HEK293 (cell line): ENCODE data around the gene PTPRG.

Experiments used
- FEZF1 ChIP-seq: fragments of 450-650 bp; formaldehyde crosslinking; IDR thresholded peaks from 2 replicates; pipeline ENCODE4 v1.5.1; 2016; ENCODE audit warnings: missing biosample characterization, missing genetic modification characterization
- GLI4 ChIP-seq: fragments of 450-650 bp; formaldehyde crosslinking; IDR thresholded peaks from 2 replicates; pipeline ENCODE4 v1.5.1; 2016; ENCODE audit warnings: missing biosample characterization, missing genetic modification characterization
- KLF10 ChIP-seq: fragments of 450-650 bp; IDR thresholded peaks from 2 replicates; pipeline ENCODE4 v1.5.1; 2018; ENCODE audit warnings: missing biosample characterization, mild to moderate bottlenecking, missing genetic modification characterization
- PRDM1 ChIP-seq: fragments of 450-650 bp; formaldehyde crosslinking; IDR thresholded peaks from 2 replicates; pipeline ENCODE4; 2016; ENCODE audit warnings: missing biosample characterization, missing genetic modification characterization
- TRIM28 ChIP-seq: IDR thresholded peaks from 2 replicates; pipeline ENCODE4 v1.6.1; 2011; ENCODE audit warnings: low read length, control low read depth, borderline replicate concordance
- ZBTB49 ChIP-seq: fragments of 450-650 bp; formaldehyde crosslinking; IDR thresholded peaks from 2 replicates; pipeline ENCODE4 v1.5.1; 2016; ENCODE audit warnings: missing biosample characterization, missing genetic modification characterization, low read depth
- ZNF114 ChIP-seq: fragments of 450-650 bp; formaldehyde crosslinking; IDR thresholded peaks from 2 replicates; pipeline ENCODE4 v1.5.0; 2017; ENCODE audit warnings: missing biosample characterization, missing genetic modification characterization
- ZNF501 ChIP-seq: fragments of 450-650 bp; formaldehyde crosslinking; IDR thresholded peaks from 2 replicates; pipeline ENCODE4 v1.5.1; 2016; ENCODE audit warnings: missing biosample characterization, missing genetic modification characterization
- ZNF529 ChIP-seq: fragments of 450-650 bp; formaldehyde crosslinking; IDR thresholded peaks from 2 replicates; pipeline ENCODE4 v1.5.1; 2017; ENCODE audit warnings: missing genetic modification characterization, missing biosample characterization; ENCODE audit not compliant: insufficient replicate concordance
- ZNF596 ChIP-seq: fragments of 450-650 bp; IDR thresholded peaks from 2 replicates; pipeline ENCODE4 v1.5.0; 2018; ENCODE audit warnings: missing biosample characterization, mild to moderate bottlenecking, missing genetic modification characterization, moderate library complexity
- ZNF677 ChIP-seq: fragments of 450-650 bp; IDR thresholded peaks from 2 replicates; pipeline ENCODE4 v1.5.0; 2018; ENCODE audit warnings: missing biosample characterization, mild to moderate bottlenecking, missing genetic modification characterization, moderate library complexity
- TF ChIP-seq, protein P1 (sequence below): fragments of 450-650 bp; formaldehyde crosslinking; IDR thresholded peaks from 2 replicates; pipeline ENCODE4 v1.5.1; 2016; ENCODE audit warnings: missing biosample characterization, missing genetic modification characterization
- TF ChIP-seq, protein P2 (sequence below): fragments of 450-650 bp; formaldehyde crosslinking; IDR thresholded peaks from 2 replicates; pipeline ENCODE4 v1.5.1; 2016; ENCODE audit warnings: missing biosample characterization, missing genetic modification characterization, borderline replicate concordance
- TF ChIP-seq, protein P3 (sequence below): fragments of 450-650 bp; formaldehyde crosslinking; conservative IDR thresholded peaks from 2 replicates; pipeline ENCODE4 v1.5.1; 2016; ENCODE audit warnings: low read depth, missing biosample characterization, missing genetic modification characterization

- TF ChIP-seq ZNF529 (tag by site-specific recombination), result no peak
- TF ChIP-seq ZBTB49 (tag by site-specific recombination), result no peak
- no peak for TF ChIP-seq KLF10 (tag by site-specific recombination)
- TF ChIP-seq, protein P1, sequence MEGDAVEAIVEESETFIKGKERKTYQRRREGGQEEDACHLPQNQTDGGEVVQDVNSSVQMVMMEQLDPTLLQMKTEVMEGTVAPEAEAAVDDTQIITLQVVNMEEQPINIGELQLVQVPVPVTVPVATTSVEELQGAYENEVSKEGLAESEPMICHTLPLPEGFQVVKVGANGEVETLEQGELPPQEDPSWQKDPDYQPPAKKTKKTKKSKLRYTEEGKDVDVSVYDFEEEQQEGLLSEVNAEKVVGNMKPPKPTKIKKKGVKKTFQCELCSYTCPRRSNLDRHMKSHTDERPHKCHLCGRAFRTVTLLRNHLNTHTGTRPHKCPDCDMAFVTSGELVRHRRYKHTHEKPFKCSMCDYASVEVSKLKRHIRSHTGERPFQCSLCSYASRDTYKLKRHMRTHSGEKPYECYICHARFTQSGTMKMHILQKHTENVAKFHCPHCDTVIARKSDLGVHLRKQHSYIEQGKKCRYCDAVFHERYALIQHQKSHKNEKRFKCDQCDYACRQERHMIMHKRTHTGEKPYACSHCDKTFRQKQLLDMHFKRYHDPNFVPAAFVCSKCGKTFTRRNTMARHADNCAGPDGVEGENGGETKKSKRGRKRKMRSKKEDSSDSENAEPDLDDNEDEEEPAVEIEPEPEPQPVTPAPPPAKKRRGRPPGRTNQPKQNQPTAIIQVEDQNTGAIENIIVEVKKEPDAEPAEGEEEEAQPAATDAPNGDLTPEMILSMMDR (tag by site-specific recombination), result no peak
- TF ChIP-seq, protein P2, sequence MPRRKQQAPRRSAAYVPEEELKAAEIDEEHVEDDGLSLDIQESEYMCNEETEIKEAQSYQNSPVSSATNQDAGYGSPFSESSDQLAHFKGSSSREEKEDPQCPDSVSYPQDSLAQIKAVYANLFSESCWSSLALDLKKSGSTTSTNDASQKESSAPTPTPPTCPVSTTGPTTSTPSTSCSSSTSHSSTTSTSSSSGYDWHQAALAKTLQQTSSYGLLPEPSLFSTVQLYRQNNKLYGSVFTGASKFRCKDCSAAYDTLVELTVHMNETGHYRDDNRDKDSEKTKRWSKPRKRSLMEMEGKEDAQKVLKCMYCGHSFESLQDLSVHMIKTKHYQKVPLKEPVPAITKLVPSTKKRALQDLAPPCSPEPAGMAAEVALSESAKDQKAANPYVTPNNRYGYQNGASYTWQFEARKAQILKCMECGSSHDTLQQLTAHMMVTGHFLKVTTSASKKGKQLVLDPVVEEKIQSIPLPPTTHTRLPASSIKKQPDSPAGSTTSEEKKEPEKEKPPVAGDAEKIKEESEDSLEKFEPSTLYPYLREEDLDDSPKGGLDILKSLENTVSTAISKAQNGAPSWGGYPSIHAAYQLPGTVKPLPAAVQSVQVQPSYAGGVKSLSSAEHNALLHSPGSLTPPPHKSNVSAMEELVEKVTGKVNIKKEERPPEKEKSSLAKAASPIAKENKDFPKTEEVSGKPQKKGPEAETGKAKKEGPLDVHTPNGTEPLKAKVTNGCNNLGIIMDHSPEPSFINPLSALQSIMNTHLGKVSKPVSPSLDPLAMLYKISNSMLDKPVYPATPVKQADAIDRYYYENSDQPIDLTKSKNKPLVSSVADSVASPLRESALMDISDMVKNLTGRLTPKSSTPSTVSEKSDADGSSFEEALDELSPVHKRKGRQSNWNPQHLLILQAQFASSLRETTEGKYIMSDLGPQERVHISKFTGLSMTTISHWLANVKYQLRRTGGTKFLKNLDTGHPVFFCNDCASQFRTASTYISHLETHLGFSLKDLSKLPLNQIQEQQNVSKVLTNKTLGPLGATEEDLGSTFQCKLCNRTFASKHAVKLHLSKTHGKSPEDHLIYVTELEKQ (tag by site-specific recombination), result no peak
- no peak for TF ChIP-seq ZNF114
- no peak for TF ChIP-seq TRIM28
- TF ChIP-seq PRDM1 (tag by site-specific recombination), result no peak
- TF ChIP-seq ZNF677, result no peak
- TF ChIP-seq GLI4 (tag by site-specific recombination), result no peak
- no peak for TF ChIP-seq ZNF501 (tag by site-specific recombination)
- TF ChIP-seq, protein P3, sequence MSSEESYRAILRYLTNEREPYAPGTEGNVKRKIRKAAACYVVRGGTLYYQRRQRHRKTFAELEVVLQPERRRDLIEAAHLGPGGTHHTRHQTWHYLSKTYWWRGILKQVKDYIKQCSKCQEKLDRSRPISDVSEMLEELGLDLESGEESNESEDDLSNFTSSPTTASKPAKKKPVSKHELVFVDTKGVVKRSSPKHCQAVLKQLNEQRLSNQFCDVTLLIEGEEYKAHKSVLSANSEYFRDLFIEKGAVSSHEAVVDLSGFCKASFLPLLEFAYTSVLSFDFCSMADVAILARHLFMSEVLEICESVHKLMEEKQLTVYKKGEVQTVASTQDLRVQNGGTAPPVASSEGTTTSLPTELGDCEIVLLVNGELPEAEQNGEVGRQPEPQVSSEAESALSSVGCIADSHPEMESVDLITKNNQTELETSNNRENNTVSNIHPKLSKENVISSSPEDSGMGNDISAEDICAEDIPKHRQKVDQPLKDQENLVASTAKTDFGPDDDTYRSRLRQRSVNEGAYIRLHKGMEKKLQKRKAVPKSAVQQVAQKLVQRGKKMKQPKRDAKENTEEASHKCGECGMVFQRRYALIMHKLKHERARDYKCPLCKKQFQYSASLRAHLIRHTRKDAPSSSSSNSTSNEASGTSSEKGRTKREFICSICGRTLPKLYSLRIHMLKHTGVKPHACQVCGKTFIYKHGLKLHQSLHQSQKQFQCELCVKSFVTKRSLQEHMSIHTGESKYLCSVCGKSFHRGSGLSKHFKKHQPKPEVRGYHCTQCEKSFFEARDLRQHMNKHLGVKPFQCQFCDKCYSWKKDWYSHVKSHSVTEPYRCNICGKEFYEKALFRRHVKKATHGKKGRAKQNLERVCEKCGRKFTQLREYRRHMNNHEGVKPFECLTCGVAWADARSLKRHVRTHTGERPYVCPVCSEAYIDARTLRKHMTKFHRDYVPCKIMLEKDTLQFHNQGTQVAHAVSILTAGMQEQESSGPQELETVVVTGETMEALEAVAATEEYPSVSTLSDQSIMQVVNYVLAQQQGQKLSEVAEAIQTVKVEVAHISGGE (tag by site-specific recombination), result no peak
- no peak for TF ChIP-seq ZNF596
- no peak for TF ChIP-seq FEZF1 (tag by site-specific recombination)
Measured at GRCh38 chr3:62011666-62012065, 450.3 kb downstream of the PTPRG start.
